GM12892 (cell line): ENCODE measurements around the gene SMG6.

Experiments used
- DNase-seq: peaks from one replicate; pipeline ENCODE4 v3.0.0; 2011; ENCODE audit not compliant: insufficient read length
- FAIRE-seq: peaks from 2 replicates; lab custom pipeline; 2011; peaks lifted over from hg19 to GRCh38; lab: Jason Lieb, UNC
- POLR2A ChIP-seq: IDR thresholded peaks from 2 replicates; pipeline ENCODE4 v1.6.1; 2011; ENCODE audit warnings: low read depth, low read length, control low read depth
- POLR2AphosphoS5 ChIP-seq: IDR thresholded peaks from 2 replicates; pipeline ENCODE4 v1.6.1; 2011; ENCODE audit warnings: low read depth, low read length, control low read depth
- TAF1 ChIP-seq: IDR thresholded peaks from 2 replicates; pipeline ENCODE4 v1.6.1; 2011; ENCODE audit warnings: low read depth, mild to moderate bottlenecking, control low read depth, low read length, borderline replicate concordance

Gene SMG6

DNA sequence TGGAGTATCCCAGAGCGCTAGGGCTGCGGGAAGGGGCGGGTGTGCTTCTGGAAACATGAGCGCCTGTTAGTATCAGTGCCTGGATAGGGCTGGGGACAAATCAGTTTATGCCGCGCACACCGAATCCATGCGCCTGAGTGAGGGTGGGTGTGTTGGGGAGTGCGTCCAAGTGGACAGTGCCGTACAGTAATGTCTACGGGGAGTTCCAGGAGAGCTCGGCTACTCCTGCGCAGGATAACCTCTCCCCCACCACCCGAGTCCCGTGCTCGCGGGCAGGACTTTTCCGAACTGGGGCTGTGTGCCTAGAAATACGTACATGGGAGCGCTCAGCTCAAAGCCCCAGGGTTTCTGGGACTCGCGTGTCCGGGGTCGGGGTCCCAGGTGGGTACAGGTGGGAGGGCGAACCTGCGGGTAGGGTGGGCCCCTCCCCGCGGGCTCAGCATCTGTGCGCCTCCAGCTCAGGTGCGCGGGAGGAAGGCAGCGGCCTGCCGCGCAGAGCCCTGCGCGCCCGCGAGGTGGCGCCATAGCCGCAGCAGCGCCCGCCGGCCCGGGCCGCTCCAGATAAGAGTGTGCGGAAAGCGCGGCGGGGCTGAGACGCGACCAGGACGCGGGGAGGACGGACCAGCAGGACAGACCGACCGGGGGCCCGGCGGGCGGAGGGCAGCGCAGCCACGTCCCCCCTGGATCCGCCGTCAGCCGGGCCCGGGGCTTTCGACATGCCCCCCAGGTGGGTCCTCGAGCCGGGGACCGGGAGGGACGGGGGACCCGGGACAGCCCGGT lies 248.9 kb downstream of the SMG6 start, which contains the start of gene HIC1:
Gene HIC1, plus strand, starts transcription at position 592 of the 780 bp plus-strand sequence. CDS start 1,588 bp downstream, outside the sequence.
- TF ChIP-seq TAF1 (peak; percentile 58; the same call in 1 of the 2 replicates), POLR2A (peak; percentile 89), POLR2AphosphoS5 (peak; percentile 70)
- peak; percentile 98 for FAIRE-seq
- peak; percentile 80 for DNase-seq

DNA sequence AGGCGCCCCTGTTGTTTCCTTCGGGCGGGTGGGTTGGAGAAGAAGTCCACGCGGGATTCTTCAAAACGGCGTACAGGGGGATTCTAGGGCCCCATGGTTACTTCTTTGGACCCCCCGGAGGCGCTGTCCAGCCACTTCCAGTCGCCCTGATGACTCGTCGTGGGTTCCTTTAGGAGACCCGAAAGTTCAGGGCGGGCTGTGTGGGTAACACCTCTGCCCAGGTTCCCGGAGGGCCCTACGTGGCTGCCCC lies 249.4 kb downstream of the SMG6 start:
- FAIRE-seq (no peak), DNase-seq (no peak)
- TF ChIP-seq POLR2AphosphoS5 (no peak), TAF1 (no peak), POLR2A (no peak)

DNA sequence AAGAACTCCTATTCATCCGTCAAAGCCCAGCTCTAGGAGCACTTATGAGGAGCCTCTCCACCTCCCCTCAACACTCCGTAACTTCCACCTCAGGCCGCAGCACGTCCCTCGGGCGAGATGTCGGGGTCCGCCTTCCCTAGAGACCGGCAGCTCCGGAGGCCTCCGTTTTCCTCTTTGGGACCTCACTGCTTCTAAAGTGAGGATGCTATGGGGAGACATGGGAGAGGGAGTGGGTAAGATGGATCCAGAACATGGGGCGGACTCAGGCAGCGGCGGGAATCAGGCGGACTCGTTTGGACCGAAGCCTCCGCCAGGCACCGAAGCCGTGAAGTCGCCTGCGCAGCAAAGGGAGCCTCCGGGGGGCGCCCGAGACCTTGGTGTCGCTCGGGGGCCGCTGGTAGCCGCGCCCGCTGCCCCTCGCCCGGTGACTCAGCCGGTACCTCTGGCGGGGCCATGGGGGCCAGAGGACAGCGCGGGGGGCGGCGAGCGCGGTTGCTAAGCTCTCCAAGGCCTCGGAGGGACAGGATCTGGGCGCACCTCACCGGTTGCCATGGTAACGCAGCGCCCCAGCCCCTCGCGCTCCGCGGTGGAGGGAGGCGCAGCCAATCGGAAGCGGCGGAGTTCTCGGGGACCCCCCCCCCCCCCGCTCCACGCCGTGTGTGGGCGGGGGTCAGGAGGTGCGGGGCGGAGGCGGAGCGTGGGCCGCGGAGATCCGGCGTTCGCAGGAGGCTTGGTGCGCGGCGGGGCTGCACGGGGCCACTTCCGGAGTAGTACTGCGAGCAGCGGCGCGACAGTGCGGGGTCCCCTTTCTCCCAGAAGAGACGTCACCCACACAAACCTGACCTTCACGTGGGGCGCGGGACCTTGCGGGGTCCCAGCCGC lies 250.0 kb downstream of the SMG6 start:
- no peak for TF ChIP-seq POLR2A
- no peak for TF ChIP-seq TAF1
- no peak for TF ChIP-seq POLR2AphosphoS5
- no peak for DNase-seq
- peak; percentile 91 for FAIRE-seq

DNA sequence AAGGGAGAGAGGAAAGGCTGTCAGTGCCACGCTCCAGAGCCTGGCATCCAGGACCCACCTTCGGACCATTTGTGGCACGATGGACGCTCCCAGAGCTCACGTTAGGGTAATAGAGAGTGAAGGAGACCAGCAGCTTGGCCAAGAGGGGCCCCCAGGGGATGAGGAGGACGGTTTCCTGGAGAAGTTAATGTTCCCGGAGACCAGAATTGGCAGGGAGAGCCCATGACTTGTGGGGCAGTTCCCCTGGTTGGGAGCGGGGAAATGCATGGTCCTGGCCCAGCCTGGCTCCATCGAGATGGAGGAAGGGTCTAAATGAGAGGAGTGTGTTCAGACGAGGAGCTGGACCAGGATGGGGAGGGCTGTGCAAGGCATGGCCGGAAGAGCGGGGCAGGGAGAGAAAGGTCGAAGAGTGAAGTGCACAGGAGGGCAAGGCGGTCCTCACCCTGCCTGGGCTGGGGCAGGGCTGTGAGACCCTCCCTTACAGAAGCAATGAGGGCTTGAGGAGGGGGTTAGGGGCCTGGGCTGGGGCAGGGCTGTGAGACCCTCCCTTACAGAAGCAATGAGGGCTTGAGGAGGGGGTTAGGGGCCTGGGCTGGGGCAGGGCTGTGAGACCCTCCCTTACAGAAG lies 251.5 kb downstream of the SMG6 start:
- FAIRE-seq (no peak), DNase-seq (no peak)
- TF ChIP-seq TAF1, result no peak

DNA sequence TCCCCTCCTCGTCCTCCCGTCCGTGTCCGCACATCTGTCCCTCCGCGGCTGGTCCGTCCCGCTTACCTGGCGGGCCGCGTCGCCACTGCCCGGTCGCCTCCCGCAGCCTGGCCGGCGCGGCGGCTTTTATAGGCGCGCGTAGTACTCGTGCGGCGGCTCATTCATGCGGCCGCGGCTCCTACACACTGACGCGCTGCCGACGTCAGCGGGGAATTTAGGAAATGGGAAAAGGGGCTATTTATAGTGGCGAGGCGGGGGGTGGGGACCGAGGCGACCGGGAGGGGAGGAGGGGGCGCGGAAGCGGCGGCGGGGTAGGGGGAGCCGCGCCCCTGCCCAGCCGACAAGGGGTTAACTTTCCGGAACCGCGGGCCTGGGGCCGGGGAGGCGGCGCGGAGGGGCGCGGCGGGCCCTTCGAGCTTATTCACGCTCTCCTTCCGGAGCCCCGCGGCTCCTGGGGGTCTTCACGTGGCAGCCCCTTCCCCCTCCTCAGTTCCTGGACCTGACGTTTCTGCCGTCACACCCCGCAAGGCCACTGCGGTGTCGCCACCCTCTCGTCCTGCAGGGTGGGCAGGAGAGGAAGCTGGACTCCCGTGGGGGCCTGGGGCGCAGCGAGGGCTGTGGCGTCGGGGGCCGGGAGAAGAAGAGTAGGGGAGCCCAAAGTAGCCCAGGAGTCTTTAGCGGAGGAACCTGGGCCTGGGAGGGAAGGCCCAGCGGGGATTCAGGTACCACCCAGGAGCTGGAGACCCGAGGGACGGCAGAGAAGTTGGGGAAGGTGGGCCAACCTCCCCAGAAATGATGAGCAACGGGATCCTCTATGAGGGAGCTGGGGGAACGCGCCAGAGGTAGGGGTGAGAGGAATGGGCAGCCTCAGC lies 252.3 kb downstream of the SMG6 start:
- DNase-seq (no peak), FAIRE-seq (no peak)
- TF ChIP-seq TAF1, result no peak
- no peak for TF ChIP-seq POLR2AphosphoS5
- no peak for TF ChIP-seq POLR2A

DNA sequence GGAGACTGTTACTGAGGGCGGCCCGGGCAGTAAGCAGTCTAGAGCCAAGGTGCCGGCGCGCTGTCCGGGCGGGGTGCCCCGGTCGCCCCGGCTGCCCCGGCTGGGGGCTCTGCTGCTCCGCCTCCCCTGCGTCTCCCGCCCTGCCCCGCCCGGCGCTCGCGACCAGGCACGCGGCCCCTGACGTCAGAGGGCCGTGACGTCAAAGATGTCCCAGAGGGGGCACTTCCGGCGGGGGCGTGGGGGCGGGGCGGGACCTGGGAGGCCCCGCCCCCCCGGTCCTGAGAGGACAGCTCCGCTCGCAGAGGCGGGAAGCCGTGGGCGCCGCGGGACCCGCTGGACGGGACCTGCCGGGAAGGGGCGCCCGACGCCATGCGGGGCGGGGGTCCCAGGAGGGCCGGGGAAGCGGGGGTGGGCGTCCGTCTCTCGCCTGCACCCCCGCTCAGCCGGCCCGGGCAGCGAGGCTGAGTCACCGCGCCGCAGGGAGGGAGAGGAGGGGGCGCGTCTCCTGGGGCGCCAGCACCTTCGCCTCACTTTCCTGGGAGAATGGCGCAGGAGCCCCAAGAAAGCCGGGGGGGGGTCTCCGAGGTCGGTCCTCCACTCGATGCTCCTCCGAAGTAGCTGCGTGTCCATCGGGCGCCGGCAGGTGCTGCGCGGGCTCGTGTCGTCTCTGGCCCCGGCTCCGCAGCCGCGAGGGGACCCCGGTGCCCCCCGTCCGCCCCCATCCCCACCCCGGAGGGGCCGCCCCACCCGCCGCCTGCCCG lies 253.1 kb downstream of the SMG6 start:
- FAIRE-seq (peak; percentile 82), DNase-seq (no peak)
- TF ChIP-seq TAF1, result no peak
- TF ChIP-seq POLR2AphosphoS5, result no peak
- TF ChIP-seq POLR2A, result no peak

DNA sequence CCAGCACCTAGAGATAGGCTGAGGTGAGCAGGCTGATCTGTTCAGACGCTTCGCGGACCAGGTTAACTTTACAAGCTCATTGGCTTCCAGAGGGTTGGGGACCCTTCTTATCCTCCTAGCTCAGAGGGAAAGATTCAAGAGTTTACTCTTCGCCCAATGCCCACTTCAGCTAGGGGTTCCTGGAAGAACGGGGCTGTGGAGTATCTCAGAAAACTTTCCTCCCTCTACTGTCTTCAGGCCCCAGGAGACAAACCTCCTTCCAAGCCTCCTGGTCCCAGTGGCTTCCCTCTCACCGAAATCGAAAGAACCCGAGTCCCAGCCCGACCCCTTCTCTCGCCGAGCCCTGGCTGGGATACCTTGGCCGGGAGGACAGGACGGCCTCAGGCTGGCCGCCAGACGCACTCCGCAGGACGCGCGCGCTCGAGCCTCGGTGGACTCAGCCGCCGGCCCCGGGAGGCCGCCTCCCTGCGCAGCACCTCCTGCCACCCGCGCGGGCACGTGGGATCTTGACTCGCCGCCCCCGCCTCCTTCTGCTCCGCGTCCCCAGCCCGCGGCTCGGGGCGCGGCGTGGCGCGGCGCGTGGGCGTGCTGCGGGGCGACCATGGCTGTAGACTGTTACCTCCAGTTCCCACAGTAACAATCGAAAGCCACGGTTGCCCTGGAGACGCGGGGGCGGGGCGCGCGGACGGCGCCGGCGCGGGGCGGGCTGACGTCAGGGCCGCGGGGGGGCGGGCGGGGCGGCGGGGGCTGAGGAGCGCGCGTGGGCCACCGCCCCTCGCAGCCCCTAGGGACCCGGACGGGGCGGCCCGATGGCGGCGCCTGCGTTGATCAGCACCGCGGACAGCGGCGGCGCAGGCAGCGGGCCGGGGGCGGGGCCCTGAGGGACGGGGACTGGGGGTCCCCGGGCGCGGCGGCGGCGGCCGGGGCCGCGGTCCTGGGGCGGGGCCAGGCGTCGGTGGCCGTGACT lies 254.0 kb downstream of the SMG6 start:
- FAIRE-seq, result peak; percentile 94
- DNase-seq, result peak; percentile 76
- TF ChIP-seq POLR2AphosphoS5 (no peak), TAF1 (no peak), POLR2A (no peak)

DNA sequence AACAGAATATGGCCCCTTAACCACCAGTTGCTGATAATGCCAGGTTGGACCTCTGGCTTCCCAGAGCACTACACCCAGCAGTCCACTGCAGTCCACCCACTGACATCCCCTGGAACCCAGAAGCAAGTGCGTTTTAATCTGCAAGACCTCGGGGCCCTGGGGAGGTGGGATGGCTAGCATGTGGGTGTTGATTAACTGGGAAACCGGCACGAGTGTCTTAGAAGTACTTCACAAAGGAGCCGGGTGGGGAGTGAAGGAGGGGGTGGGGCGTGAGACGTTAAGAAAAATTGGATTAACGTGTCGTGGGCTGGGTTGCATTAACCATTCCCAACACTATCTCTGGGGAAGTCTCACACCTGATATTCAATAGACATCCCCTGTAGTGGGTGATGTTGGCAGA lies 254.8 kb downstream of the SMG6 start:
- no peak for DNase-seq
- FAIRE-seq, result no peak
- no peak for TF ChIP-seq POLR2A
- TF ChIP-seq TAF1, result no peak
- no peak for TF ChIP-seq POLR2AphosphoS5

DNA sequence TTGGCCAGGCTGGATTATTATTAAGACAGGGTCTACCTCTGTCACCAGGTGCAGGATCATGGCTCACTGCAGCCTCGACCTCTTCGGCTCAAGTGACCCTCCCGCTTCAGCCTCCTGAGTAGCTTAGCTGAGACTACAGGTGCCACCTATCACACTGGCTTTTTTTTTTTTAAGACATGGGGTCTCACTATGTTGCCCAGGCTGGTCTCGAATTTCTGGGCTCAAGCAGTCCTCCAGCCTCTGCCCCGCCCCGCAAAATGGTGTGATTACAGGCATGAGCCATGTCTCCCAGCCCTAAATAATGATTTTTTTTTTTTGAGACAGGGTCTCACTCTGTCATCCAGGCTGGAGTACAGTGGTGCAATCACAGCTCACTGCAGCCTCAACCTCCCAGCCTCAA lies 256.0 kb downstream of the SMG6 start:
- FAIRE-seq (no peak), DNase-seq (no peak)
- no peak for TF ChIP-seq POLR2AphosphoS5
- no peak for TF ChIP-seq POLR2A
- no peak for TF ChIP-seq TAF1
